ENCODE results near the gene PTPRG. TPM values are rescaled to one million over a fixed set of nuclear protein-coding genes. Genes with fewer than 3 reads are reported as not detected.

The PTPRG gene
- total RNA-seq, 1 experiment from 2014 or later, result 32.1 TPM

GRCh38 chr3:61965770-61966131 lies 404.4 kb downstream of the PTPRG start:
- Histone ChIP-seq H3K9ac (ENCODE audit: low read length) (no peak overlapping the region), H3K4me1 (ENCODE audit: control insufficient read depth in 1 of 2, insufficient read depth in 2 of 2, low read length in 2 of 2) (peaks cover 6 to 37% of the 10 kb centered on the region in 2 experiments), H4K20me1 (ENCODE audit: insufficient read depth) (no peaks in the 10 kb centered on the region), H3K9me2 (ENCODE audit: insufficient read depth) (no peaks in the 10 kb centered on the region), H3K9me3 (ENCODE audit: control insufficient read depth in 1 of 2, insufficient read depth in 1 of 2, low read depth in 1 of 2, low read length in 2 of 2) (no peaks in the 10 kb centered on the region), H2AFZ (ENCODE audit: low read depth, low read length, poor library complexity, severe bottlenecking) (no peak overlapping the region), H3K4me2 (ENCODE audit: low read length) (peak overlapping the region; percentile 29; the same call in 1 of the 2 replicates), H3K27me3 (ENCODE audit: insufficient read depth, low read length) (no peaks in the 10 kb centered on the region), H3K27ac (ENCODE audit: low read depth, low read length) (no peak overlapping the region), H3K4me3 (replicated peaks in 1 of 2; ENCODE audit: low read depth in 1 of 2, low read length in 2 of 2) (no peak overlapping the region), H3K79me2 (ENCODE audit: insufficient read depth, low read length) (no peaks in the 10 kb centered on the region), H3K36me3 (ENCODE audit: control insufficient read depth in 1 of 2, insufficient read depth in 2 of 2, low read length in 2 of 2) (no peaks in the 10 kb centered on the region)
- DNase-seq (ENCODE audit: low read depth, low spot score), result no peak
- ChIA-PET POLR2A (no interaction called here), RAD21 (ENCODE audit: low non-redundant PET in 1 of 2, low total read pairs in 2 of 2, uncharacterized antibody in 2 of 2, unreplicated experiment in 2 of 2) (no interaction called here), CTCF (no interaction called here)
- TF ChIP-seq MAX (IDR thresholded peaks at IDR 0.05), result no peak
- no peak for TF ChIP-seq YY1 (IDR thresholded peaks at IDR 0.05; ENCODE audit: extremely low read depth, insufficient replicate concordance, low read depth, low read length)
- no peak for TF ChIP-seq SP1 (IDR thresholded peaks at IDR 0.05; ENCODE audit: low read depth)
- intact Hi-C loops (cut with micrococcal nuclease), result no loop called here
- no peak for ATAC-seq
- no TSS peak for BruUV-seq (replicated peaks)

- no peak overlapping the region for H3K27ac ChIP-seq (ENCODE audit: low read depth, low read length)
- ChIA-PET POLR2A (no interaction called here), RAD21 (ENCODE audit: low non-redundant PET in 1 of 2, low total read pairs in 2 of 2, uncharacterized antibody in 2 of 2, unreplicated experiment in 2 of 2) (no interaction called here), CTCF (no interaction called here)
- BruUV-seq (replicated peaks), result no TSS peak
- H3K4me1 ChIP-seq (ENCODE audit: control insufficient read depth in 1 of 2, insufficient read depth in 2 of 2, low read length in 2 of 2), result peaks cover 2 to 32% of the 10 kb centered on the region in 2 experiments
- H3K4me3 ChIP-seq (replicated peaks in 1 of 2; ENCODE audit: low read depth in 1 of 2, low read length in 2 of 2), result no peak overlapping the region
- H4K20me1 ChIP-seq (ENCODE audit: insufficient read depth), result no peaks in the 10 kb centered on the region
- no peaks in the 10 kb centered on the region for H3K27me3 ChIP-seq (ENCODE audit: insufficient read depth, low read length)
- DNase-seq (ENCODE audit: low read depth, low spot score), result peak; percentile 31
- H3K79me2 ChIP-seq (ENCODE audit: insufficient read depth, low read length), result no peaks in the 10 kb centered on the region
- peak overlapping the region; percentile 29 for H3K4me2 ChIP-seq (ENCODE audit: low read length)
- 0 out of 2 replicates have a peak, but pooled peaks have one; percentile 36 for TF ChIP-seq SRF (IDR thresholded peaks at IDR 0.05; ENCODE audit: low read depth)
- no peak for TF ChIP-seq EZH2phosphoT487 (IDR thresholded peaks at IDR 0.05; ENCODE audit: borderline replicate concordance)
- TF ChIP-seq RAD21 (IDR thresholded peaks at IDR 0.05; ENCODE audit: low read depth), result peak; percentile 15; the same call in 1 of the 2 replicates
- no peak for TF ChIP-seq JUND (IDR thresholded peaks at IDR 0.05)
- H3K36me3 ChIP-seq (ENCODE audit: control insufficient read depth in 1 of 2, insufficient read depth in 2 of 2, low read length in 2 of 2), result no peaks in the 10 kb centered on the region
- ATAC-seq, result peak; percentile 93
- H3K9me3 ChIP-seq (ENCODE audit: control insufficient read depth in 1 of 2, insufficient read depth in 1 of 2, low read depth in 1 of 2, low read length in 2 of 2), result no peaks in the 10 kb centered on the region
- no peaks in the 10 kb centered on the region for H3K9me2 ChIP-seq (ENCODE audit: insufficient read depth)
- H2AFZ ChIP-seq (ENCODE audit: low read depth, low read length, poor library complexity, severe bottlenecking), result no peak overlapping the region
- no peak overlapping the region for H3K9ac ChIP-seq (ENCODE audit: low read length)
- intact Hi-C loops (cut with micrococcal nuclease), result no loop called here
Measured at GRCh38 chr3:61966200-61966599, 404.8 kb downstream of the PTPRG start.
